ENCODE results near the gene ARL14. TPM values are rescaled to one million over a fixed set of nuclear protein-coding genes. Genes with fewer than 3 reads are reported as not detected.

The ARL14 gene
- polyA plus RNA-seq, 1 experiment: not detected

DNA sequence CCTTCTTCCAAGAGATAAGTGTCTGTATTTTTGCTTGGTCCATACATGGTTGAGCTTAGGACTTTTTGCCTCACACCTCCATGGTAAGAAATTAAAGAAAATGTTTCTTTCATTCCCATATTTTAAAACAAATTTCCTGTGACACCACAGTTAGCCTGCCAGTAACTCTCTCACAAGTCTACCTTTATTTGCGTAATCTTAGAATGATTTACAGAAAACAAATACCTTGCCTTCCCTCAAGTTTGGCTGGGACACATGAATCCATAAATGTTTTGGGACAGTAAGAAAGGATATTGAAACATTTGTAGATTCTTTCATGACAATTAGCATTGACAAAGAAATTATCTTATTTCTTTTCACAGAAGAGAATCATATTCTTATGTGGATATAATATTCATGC lies 3.8 kb upstream of the ARL14 start:
- Histone ChIP-seq H3K4me3 (ENCODE audit: low read depth, low read length) (no peak overlapping the region), H3K27me3 (ENCODE audit: control insufficient read depth, insufficient read depth, low read length) (no peaks in the 10 kb centered on the region), H3K36me3 (ENCODE audit: control insufficient read depth, insufficient read depth, low read length) (no peaks in the 10 kb centered on the region)
- DNase-seq (ENCODE audit: low read depth): no peak
- CTCF ChIA-PET: interaction anchor here (0.8 to 1.1 kb wide), 2 partner anchors 74 to 269 kb away, joined by 3 read pairs; no protein-coding TSS in a partner anchor
- POLR2A ChIA-PET: no interaction called here
- TF ChIP-seq, protein P1, sequence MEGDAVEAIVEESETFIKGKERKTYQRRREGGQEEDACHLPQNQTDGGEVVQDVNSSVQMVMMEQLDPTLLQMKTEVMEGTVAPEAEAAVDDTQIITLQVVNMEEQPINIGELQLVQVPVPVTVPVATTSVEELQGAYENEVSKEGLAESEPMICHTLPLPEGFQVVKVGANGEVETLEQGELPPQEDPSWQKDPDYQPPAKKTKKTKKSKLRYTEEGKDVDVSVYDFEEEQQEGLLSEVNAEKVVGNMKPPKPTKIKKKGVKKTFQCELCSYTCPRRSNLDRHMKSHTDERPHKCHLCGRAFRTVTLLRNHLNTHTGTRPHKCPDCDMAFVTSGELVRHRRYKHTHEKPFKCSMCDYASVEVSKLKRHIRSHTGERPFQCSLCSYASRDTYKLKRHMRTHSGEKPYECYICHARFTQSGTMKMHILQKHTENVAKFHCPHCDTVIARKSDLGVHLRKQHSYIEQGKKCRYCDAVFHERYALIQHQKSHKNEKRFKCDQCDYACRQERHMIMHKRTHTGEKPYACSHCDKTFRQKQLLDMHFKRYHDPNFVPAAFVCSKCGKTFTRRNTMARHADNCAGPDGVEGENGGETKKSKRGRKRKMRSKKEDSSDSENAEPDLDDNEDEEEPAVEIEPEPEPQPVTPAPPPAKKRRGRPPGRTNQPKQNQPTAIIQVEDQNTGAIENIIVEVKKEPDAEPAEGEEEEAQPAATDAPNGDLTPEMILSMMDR (IDR thresholded peaks at IDR 0.05; ENCODE audit: insufficient read depth, low read depth, low read length): no peak

DNA sequence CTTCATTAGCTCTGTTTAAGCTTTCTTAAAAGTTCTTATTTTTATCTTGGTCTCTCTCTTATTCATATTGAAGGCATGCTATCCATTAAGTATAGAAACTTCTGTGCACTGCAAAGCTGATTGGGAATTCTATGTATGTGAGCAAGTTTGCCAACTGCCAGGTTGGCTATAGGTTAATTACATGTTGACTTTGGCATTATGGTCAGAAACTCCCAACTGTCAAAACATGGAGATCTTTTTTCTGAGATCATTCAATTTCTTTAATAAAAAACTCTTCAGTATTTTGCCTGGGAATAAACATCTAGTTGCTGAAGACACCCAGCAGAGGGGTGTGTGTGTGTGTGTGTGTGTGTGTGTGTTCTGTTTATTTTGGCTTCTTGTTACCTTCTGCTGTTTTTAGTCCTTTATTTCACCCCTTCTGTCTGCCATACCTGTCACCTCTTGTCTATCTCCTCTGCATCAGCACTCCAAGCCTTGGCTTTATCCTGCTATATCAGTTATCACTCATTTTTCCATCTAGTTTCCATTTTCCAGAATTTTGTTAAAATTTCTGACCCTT lies 1.3 kb upstream of the ARL14 start:
- Histone ChIP-seq H3K27me3 (ENCODE audit: control insufficient read depth, insufficient read depth, low read length) (no peaks in the 10 kb centered on the region), H3K4me3 (ENCODE audit: low read depth, low read length) (no peak overlapping the region), H3K36me3 (ENCODE audit: control insufficient read depth, insufficient read depth, low read length) (no peaks in the 10 kb centered on the region)
- DNase-seq (ENCODE audit: low read depth): no peak
- POLR2A ChIA-PET: no interaction called here
- CTCF ChIA-PET: interaction anchor here (1.5 kb wide), 1 partner anchor 10 kb away, joined by 6 read pairs; no protein-coding TSS in a partner anchor
- TF ChIP-seq, protein P1 (IDR thresholded peaks at IDR 0.05; ENCODE audit: insufficient read depth, low read depth, low read length): no peak

DNA sequence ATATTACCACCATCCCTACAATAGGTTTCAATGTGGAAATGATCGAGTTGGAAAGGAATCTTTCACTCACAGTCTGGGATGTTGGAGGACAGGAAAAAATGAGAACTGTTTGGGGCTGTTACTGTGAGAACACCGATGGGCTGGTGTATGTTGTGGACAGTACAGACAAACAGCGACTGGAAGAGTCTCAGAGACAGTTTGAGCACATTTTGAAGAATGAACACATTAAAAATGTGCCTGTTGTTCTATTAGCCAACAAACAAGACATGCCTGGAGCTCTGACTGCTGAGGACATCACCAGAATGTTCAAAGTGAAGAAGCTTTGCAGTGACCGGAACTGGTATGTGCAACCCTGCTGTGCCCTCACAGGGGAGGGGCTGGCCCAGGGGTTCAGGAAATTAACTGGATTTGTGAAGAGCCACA lies 510 bp downstream of the ARL14 start:
- CTCF ChIA-PET: interaction anchor here (1.4 to 2.6 kb wide), 2 partner anchors 9 to 10 kb away, joined by 3 to 20 read pairs; no protein-coding TSS in a partner anchor

DNA sequence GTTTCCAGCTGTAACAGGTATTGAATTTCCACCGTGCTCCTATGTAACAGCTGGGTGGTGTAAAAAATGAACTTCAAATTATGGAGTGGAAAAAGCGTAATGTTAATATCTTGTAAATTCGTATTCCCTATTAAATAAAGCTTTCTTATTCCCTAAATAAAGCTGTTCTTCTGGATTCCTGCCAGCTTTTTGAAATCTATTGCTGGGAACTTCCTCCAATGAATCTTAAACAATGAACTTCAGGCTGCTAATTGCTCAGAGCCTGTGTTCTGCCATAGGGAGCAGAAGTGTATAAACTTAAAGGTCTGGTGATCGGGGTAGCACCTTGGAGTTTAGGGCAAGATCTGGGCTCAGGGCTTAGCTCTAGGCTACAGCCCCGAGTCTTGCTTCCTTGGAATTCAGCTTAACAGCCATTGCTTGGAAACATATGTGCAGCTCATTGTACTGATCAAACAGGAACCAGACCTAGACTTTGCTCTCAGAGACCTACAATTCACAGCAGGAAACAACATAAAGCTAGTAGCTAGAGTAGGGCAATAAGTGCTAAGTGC lies 1.4 kb downstream of the ARL14 start:
- H3K36me3 ChIP-seq (ENCODE audit: control insufficient read depth, insufficient read depth, low read length): no peaks in the 10 kb centered on the region
- ChIA-PET POLR2A (no interaction called here), CTCF (interaction anchor here (2.6 kb wide), 1 partner anchor 8 kb away, joined by 20 read pairs; no protein-coding TSS in a partner anchor)
- H3K4me3 ChIP-seq (ENCODE audit: low read depth, low read length): no peak overlapping the region
- DNase-seq (ENCODE audit: low read depth): no peak
- H3K27me3 ChIP-seq (ENCODE audit: control insufficient read depth, insufficient read depth, low read length): no peaks in the 10 kb centered on the region
- TF ChIP-seq, protein P1 (IDR thresholded peaks at IDR 0.05; ENCODE audit: insufficient read depth, low read depth, low read length): no peak

More for the DNA sequence above, 510 bp downstream of the ARL14 start:
- Histone ChIP-seq H3K4me3 (ENCODE audit: low read depth, low read length) (no peak overlapping the region), H3K36me3 (ENCODE audit: control insufficient read depth, insufficient read depth, low read length) (no peaks in the 10 kb centered on the region), H3K27me3 (ENCODE audit: control insufficient read depth, insufficient read depth, low read length) (no peaks in the 10 kb centered on the region)
- POLR2A ChIA-PET: no interaction called here
- TF ChIP-seq, protein P1 (IDR thresholded peaks at IDR 0.05; ENCODE audit: insufficient read depth, low read depth, low read length): no peak
- no peak for DNase-seq (ENCODE audit: low read depth)

DNA sequence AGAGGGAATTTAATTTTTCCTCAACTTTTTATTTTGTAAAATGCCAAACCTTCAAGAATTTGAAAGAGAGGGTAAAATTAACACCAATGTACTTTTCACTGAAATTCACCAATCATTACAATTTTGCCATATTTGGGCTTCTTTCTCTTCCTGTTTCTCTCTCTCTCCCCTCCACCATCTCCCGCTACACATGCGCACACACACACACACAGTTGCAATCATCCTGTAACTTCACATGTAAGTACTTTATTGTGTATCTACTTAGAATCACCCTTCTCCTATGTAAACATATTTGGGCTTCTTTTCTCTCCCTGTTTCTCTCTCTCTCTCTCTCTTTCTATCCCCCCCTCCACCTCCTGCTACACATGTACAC lies 7.4 kb downstream of the ARL14 start:
- POLR2A ChIA-PET: no interaction called here

More for the DNA sequence above, 7.4 kb downstream of the ARL14 start:
- Histone ChIP-seq H3K27me3 (ENCODE audit: control insufficient read depth, insufficient read depth, low read length) (no peaks in the 10 kb centered on the region), H3K36me3 (ENCODE audit: control insufficient read depth, insufficient read depth, low read length) (no peaks in the 10 kb centered on the region), H3K4me3 (ENCODE audit: low read depth, low read length) (no peak overlapping the region)
- DNase-seq (ENCODE audit: low read depth): no peak
- CTCF ChIA-PET: no interaction called here
- TF ChIP-seq, protein P1 (IDR thresholded peaks at IDR 0.05; ENCODE audit: insufficient read depth, low read depth, low read length): no peak

All from BJ (cell line).